Measurements from ENCODE around the gene CLDND2.

CLDND2 gene

DNA sequence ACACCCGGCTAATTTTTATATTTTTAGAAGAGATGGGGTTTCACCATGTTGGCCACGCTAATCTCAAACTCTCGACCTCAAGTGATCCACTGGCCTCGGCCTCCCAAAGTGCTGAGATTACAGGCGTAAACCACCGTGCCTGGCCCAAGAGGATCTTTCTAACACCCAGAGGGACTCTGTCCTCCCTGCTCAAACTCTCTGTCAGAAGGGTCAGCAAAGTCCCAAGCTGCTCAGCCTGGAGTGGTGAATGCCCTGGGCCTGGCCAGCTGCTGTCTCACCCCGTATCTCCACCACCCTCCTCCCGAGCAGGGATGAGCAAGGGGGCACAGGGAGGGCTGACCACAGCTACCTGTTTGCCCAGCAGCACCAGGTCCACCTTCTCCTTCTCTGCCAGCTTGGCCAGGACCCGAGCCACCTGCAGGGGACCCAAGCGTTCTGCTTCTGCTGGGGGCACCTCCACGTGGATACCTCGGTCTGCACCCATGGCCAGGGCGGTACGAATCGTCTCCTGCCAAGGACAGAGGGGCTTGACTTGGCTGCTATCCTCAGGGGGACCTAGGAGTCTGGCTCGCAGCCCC, 15.9 kb downstream of the CLDND2 start:
- no peak for DNase-seq

DNA sequence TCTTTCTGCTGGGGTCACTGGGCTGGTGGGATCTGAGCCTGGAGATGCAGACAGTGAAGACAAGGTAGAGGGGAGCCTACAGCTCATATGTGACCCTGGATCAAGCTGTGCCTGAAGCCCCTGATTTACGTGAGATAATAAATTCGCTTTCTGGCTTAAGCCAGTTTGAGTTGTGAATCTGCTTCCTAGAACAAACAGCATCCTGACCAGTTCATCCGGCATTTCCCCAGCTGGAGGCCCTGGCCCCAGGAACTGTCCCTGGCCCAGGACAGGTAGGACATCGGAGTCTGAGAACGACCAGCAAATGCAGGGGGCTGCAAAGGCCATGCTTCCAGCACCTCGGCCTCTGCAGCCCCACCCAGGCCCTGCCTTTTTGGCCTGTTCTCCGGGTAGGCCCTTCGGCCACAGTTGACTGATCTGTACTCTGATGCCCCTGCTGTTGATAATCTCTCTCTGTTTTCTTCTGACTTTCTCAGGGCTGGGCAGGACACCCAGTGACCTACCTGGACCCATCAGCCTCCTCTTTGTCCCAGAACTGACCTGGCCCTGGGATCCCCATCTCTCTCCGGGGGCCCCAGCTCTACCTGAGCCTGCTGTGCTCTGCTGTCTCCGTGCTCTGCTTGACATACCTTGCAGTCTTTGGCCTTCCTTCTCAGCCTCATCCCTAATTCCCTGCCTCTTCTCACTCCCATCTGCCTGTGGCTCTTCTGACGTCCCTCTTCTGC, 17.4 kb downstream of the CLDND2 start:
- no peak for DNase-seq

GRCh38 chr19:51347209-51347928, 21.4 kb downstream of the CLDND2 start:
- no peak for DNase-seq

DNA sequence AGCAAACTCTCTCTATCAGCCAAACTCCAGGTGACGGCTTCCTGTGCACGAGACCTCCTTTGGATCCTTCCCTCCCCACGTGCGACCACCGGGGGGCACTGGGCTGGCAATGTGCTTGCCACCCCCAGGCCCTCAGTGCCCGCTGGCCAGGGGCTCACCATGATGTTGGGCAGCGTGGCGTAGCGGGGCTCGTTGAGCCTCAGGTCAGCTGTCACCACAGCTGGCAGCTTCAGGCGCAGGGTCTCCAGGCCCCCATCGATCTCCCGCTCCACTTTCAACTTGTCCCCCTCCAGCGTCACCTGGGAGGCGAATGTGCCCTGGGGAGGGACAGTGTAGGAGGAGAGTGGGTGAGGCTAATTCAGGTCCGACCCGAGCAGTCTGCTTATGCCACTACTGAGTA, 22.1 kb downstream of the CLDND2 start:
- no peak for DNase-seq

GRCh38 chr19:51345076-51345620, 23.7 kb downstream of the CLDND2 start:
- no peak for DNase-seq

- no peak for DNase-seq
These were observed 25.9 kb downstream of the CLDND2 start for GRCh38 chr19:51342631-51343569.

DNA sequence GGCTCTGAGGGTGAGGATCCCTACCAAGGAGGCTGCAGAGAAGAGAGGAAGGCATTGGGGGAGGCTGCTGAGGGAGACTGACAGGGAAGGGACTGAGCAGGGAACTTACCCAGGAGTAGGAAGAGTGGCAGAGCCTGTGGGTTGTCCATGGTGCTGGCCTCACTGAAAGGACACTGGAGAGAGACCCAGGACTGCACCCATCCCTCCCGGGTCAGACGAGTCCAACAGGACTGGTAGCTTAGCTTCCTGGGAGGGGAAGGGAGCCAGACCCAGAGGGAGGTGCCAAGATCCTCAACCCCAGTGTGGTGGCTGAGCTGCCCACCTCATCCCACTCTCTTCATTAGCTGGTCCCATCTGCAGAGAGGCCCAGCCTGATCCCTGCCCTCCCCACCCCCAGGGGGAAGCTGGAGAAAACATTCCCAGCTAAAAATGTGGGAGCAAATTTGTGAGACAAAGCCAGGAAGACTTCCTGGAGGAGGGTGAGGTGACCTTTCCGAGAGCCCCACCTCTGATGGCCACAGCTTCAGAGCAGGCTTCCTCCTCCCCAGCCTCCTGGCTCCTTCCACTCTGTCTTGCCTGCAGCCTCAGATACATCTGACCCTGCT, 26.7 kb downstream of the CLDND2 start, which contains the start of gene VSIG10L:
TSS of gene VSIG10L (minus strand) at position 164 of the 605 bp plus-strand sequence. CDS start at position 149, 15 bp downstream.
- DNase-seq = no peak

- DNase-seq = no peak
These were observed 27.7 kb downstream of the CLDND2 start for GRCh38 chr19:51341066-51341465.

DNA sequence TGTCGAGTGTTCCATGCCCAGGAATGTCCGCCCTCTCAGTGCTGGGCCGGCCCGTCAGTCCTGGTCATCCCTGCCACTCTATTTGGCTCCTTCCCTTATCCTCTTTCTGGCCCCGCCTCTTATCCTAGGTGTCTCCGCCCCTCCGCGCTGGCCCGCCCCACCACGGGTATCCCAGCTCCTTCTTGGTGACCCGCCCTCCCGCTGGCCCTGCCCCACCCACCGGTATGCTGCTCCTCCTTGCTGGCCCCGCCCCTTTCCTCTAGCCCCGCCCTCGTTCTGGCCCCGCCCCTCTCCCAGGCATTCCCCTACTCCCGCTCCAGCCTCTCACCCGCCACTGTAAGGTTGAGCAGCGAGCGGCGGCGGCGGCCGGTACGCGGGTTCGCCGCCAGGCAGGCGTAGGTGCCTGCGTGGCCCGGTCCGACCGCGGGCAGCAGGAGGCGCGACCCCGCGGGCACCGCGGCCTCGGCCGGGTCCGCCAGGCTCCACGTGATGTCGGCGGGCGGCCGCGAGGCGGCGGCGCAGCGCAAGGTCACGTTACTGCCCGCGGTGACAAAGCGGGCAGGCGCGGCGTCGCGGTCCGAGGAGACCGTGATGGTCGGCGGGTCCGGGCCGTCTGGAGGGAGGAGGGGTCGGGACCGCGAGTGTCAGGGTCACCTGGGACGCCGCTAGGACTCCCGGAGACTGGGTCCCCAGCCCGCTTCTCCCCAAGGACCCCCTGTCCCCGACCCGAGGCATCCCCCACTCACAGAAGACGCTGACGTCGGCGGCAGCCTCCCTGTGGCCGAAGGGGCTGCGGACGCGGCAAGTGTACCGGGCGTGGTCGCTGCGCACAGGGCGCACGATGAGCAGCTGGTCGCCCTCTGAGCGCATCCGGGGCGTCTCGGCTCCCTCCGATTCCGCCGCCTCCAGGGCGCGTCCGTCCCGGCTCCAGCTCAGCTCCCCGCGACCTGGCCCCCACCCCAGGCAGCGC, 28.8 kb downstream of the CLDND2 start:
- DNase-seq = peak; percentile 88

DNA sequence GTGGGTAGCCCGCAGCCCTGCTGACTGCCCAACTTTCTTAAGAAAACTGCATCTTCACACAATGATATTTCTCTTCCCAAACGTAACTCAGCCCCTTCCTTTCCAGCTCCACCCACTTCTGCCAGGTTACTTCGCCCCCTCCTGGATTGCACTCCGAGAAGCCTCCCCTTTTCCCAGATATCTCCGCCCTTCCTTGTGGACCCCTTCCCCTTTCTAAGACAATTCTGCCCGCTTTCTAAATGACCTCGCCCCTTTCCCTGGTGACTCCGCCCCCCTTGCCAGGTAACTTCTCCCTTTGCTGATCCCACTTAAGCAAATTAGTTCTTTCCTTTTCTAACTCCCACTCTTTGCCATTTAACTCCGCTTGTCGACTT, 29.5 kb downstream of the CLDND2 start:
- DNase-seq = no peak

GRCh38 chr19:51338563-51339312, 30.1 kb downstream of the CLDND2 start:
- peak; percentile 77 for DNase-seq

GRCh38 chr19:51337861-51338562, 30.8 kb downstream of the CLDND2 start:
- DNase-seq = no peak

DNA sequence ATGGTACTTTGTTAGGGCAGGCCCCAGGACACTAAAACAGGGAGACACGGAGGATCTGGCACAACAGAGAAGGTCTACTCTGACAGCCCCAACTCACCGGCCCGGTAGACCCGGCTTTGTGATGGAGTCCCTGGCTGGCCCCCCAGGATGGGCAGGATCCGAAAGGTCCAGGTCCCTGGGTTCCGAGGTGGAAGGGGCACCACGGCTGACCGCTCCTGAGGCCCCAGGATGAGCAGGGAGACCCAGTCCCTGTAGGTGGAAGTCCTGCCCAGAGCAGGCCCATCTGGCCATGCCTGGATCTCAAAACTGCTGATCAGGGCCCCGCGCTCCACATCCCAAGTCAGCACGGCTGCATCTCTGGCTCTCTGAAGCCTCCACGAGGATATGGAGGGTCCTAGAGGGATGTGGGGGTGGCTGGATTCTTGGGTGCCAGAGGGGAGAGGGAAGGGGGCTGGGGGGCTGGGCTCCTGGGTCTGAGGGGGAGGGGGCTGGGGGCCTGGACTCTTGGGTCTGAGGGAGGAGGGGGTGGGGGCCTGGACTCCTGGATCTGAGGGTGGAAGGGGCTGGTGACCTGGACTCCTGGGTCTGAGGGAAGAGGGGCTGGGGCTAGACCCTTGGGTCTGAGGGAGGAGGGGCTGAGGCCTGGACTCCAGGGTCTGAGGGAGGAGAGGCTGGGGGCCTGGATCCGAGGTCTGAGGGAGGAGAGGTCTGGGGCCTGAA, 31.5 kb downstream of the CLDND2 start:
- DNase-seq = no peak

- DNase-seq = no peak
These were observed 34.9 kb downstream of the CLDND2 start for GRCh38 chr19:51333836-51334460.

DNA sequence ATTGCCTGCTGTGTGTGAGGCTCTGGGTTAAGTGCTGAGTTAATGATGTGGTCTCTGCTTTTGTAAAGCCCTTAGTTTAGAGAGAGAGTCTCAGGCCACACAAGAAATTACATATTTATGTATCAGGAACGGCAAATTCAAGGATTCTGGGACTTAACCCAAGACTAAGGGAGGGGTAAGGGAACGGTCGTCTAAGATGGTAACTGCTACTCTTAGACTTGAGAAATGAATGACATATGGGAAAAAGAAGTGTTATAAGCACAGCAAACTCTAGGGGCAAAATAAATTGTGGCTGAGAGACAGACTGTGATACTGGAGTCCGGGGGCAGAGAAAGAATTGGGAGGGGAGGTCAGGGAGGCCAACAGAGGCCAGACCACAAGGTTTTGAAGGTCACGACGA, 37.1 kb downstream of the CLDND2 start:
- no peak for DNase-seq

- no peak for DNase-seq
These were observed 37.6 kb downstream of the CLDND2 start for GRCh38 chr19:51331193-51331592.

- no peak for DNase-seq
These were observed 38.4 kb downstream of the CLDND2 start for GRCh38 chr19:51330366-51330765.

- DNase-seq = no peak
These were observed 39.4 kb downstream of the CLDND2 start for GRCh38 chr19:51329411-51329810.

Data from CD4-positive, alpha-beta T cell treated with Interleukin-4 for 4 hours (primary cell).